ENCODE results near the gene FARS2. TPM values are rescaled to one million over a fixed set of nuclear protein-coding genes. Genes with fewer than 3 reads are reported as not detected.
A peak's percentile ranks its signal among the peaks of the same experiment; 100 is the strongest.

The FARS2 gene
- total and polyA plus RNA-seq, 10 donors: 9.0 to 27.4 (median 19.8) TPM

DNA sequence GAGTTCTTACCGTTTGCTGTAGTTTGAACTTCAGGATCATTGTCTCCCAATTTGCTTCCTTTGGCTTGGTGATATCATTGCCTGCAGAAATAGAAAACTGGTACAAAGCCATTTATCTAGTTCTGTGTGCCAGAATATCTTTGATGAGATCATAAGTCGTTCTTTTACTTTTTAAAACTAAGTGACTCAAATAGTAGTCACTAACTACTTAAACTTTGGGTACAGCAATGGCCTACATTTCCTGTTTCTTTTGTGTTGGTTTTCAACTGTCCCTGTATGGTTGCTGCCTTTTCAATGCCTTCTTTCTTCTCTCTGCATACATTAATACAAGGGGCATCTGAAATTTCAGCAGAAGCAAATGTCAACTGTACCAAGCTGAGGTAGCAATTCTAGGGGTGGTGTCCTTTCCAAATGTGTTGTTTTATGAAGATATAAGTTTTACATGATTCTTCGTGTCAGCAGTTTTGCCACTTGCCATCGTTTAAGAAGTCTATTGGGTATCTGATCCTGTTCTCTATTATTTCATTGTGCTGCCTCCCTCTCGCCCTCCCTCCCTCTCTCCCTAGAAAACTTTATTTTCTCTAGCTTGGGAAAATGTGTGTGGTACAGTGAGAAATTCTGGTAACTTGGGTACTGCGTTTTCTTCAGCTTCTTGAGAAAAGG, 238.5 kb downstream of the FARS2 start:
- intact Hi-C loops (cut with DNase I; ENCODE audit: low total_unique reads): no loop called here
- Histone ChIP-seq H3K27me3 (replicated peaks in 1 of 7) (no peaks in the 10 kb centered on the region), H3K36me3 (no peaks in the 10 kb centered on the region), H3K4me3 (no peak overlapping the region), H3K4me1 (no peaks in the 10 kb centered on the region), H3K27ac (no peak overlapping the region), H3K9me3 (no peaks in the 10 kb centered on the region)
- DNase-seq: no peak
- no peak for TF ChIP-seq CTCF (IDR thresholded peaks at IDR 0.05 in 8 of 11, conservative IDR thresholded peaks at IDR 0.05 in 3 of 11)
- TF ChIP-seq POLR2A (IDR thresholded peaks at IDR 0.05): no peak
- no peak for TF ChIP-seq POLR2AphosphoS5 (IDR thresholded peaks at IDR 0.05)
- WGBS, 5 donors: 85 to 88% (median 86%) methylated on average over 6 of the region's 6 CpGs

GRCh38 chr6:5501837-5502236, 240.5 kb downstream of the FARS2 start:
- no peak overlapping the region for H3K4me3 ChIP-seq
- DNase-seq: no peak
- no peaks in the 10 kb centered on the region for H3K9me3 ChIP-seq
- intact Hi-C loops (cut with DNase I; ENCODE audit: low total_unique reads): no loop called here
- WGBS, 5 donors: 90 to 96% (median 95%) methylated on average over 3 of the region's 3 CpGs
- H3K27ac ChIP-seq: no peak overlapping the region
- no peaks in the 10 kb centered on the region for H3K36me3 ChIP-seq
- no peaks in the 10 kb centered on the region for H3K27me3 ChIP-seq (replicated peaks in 1 of 7)
- TF ChIP-seq CTCF (IDR thresholded peaks at IDR 0.05 in 8 of 11, conservative IDR thresholded peaks at IDR 0.05 in 3 of 11) (no peak), POLR2AphosphoS5 (IDR thresholded peaks at IDR 0.05) (no peak), POLR2A (IDR thresholded peaks at IDR 0.05) (no peak)
- H3K4me1 ChIP-seq: peaks cover 0 to 14% (median 9%) of the 10 kb centered on the region in 6 donors

DNA sequence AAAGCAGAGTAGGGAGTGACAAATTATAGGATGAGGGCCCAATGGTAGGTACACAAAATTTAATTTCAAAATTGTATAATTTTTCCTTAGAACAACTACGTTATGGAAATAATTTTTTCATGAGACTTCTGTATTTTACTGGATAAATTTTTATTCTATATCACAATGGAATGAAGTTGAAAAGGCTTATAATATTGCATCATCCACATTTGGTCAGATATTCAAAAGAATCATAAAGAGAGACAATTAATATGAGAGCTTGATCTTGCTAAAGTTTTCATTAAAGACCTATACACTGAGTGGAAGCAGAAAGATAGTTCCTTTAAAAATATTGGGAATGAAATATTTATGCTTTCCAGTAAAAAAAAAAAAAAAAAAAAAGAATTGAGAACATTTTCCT, 242.8 kb downstream of the FARS2 start:
- Histone ChIP-seq H3K9me3 (no peaks in the 10 kb centered on the region), H3K4me1 (peaks cover 0 to 32% (median 18%) of the 10 kb centered on the region in 6 donors), H3K4me3 (no peak overlapping the region), H3K27ac (no peak overlapping the region), H3K36me3 (no peaks in the 10 kb centered on the region), H3K27me3 (replicated peaks in 1 of 7) (no peaks in the 10 kb centered on the region)
- no peak for DNase-seq
- TF ChIP-seq POLR2AphosphoS5 (IDR thresholded peaks at IDR 0.05): no peak
- TF ChIP-seq POLR2A (IDR thresholded peaks at IDR 0.05): no peak
- no peak for TF ChIP-seq CTCF (IDR thresholded peaks at IDR 0.05 in 8 of 11, conservative IDR thresholded peaks at IDR 0.05 in 3 of 11)
- intact Hi-C loops (cut with DNase I; ENCODE audit: low total_unique reads): no loop called here
- 92 to 100% (median 98%) methylated on average over 1 of the region's 1 CpG for WGBS, 5 donors

- no peaks in the 10 kb centered on the region for H3K27me3 ChIP-seq (replicated peaks in 1 of 7)
- 73 to 86% (median 84%) methylated on average over 4 of the region's 4 CpGs for WGBS, 5 donors
- intact Hi-C loops (cut with DNase I; ENCODE audit: low total_unique reads): no loop called here
- no peak for DNase-seq
- peaks cover 0 to 7% (median 0%) of the 10 kb centered on the region in 6 donors for H3K36me3 ChIP-seq
- no peak for TF ChIP-seq CTCF (IDR thresholded peaks at IDR 0.05 in 8 of 11, conservative IDR thresholded peaks at IDR 0.05 in 3 of 11)
- no peak for TF ChIP-seq POLR2AphosphoS5 (IDR thresholded peaks at IDR 0.05)
- TF ChIP-seq POLR2A (IDR thresholded peaks at IDR 0.05): no peak
- H3K27ac ChIP-seq: peak overlapping the region in 6 of 8 donors; percentile 26 to 76 (median 64)
- peaks cover 0 to 32% (median 18%) of the 10 kb centered on the region in 6 donors for H3K4me1 ChIP-seq
- no peaks in the 10 kb centered on the region for H3K9me3 ChIP-seq
- no peak overlapping the region for H3K4me3 ChIP-seq
Observed at GRCh38 chr6:5506149-5506548, 244.8 kb downstream of the FARS2 start.

Measured in spleen (tissue), 11 donors.